ENCODE data around the gene CRYGS.

DNA sequence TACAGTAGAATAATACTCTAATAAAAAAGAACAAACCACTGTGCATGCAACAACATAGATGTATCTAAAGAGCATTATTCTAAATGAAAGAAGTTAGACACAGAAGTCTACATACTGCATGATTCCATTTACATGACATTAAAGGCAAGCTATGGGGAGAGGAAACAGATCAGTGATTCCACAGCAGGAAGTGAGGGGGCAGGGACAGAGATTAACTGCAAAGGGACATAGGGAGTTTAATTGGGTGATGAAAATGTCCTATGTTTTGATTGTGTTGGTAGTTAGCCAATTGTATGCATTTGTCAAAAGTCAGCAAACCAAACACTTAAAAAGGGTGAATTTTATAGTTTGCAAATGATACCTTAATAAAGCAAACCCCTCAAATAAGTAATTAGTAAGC lies 13.8 kb downstream of the CRYGS start:
- TF ChIP-seq, protein P1, sequence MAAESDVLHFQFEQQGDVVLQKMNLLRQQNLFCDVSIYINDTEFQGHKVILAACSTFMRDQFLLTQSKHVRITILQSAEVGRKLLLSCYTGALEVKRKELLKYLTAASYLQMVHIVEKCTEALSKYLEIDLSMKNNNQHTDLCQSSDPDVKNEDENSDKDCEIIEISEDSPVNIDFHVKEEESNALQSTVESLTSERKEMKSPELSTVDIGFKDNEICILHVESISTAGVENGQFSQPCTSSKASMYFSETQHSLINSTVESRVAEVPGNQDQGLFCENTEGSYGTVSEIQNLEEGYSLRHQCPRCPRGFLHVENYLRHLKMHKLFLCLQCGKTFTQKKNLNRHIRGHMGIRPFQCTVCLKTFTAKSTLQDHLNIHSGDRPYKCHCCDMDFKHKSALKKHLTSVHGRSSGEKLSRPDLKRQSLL (tag by site-specific recombination; IDR thresholded peaks at IDR 0.05), result no peak
- TF ChIP-seq REST (tag by site-specific recombination; IDR thresholded peaks at IDR 0.05), result no peak
- TF ChIP-seq CTCF (tag by site-specific recombination; IDR thresholded peaks at IDR 0.05), result no peak
- TF ChIP-seq ZNF404 (tag by site-specific recombination; IDR thresholded peaks at IDR 0.05), result no peak
- TF ChIP-seq ZNF830 (tag by site-specific recombination; IDR thresholded peaks at IDR 0.05; ENCODE audit: low read depth), result no peak
- no peak for TF ChIP-seq BCL11A (tag by site-specific recombination; IDR thresholded peaks at IDR 0.05; ENCODE audit: low read depth)
- TF ChIP-seq PRDM4 (tag by site-specific recombination; IDR thresholded peaks at IDR 0.05), result no peak
- no peak for TF ChIP-seq ZNF175 (tag by site-specific recombination; IDR thresholded peaks at IDR 0.05)
- no peak for TF ChIP-seq PRDM1 (tag by site-specific recombination; IDR thresholded peaks at IDR 0.05)
